Sigmoid colon (tissue), 7 donors: Measurements from ENCODE around the gene SHISA6. TPM values are rescaled to one million over a fixed set of nuclear protein-coding genes. Genes with fewer than 3 reads are reported as not detected.

Source experiments
- DNase-seq: peaks from one replicate; pipeline ENCODE4 v3.0.0-alpha.2; 2019
- H3K27ac ChIP-seq, 4 donors: fragments of 200-600 bp; sonication (generic); one replicate each; pipeline ENCODE4 v1.5.1; 2016 to 2019; ENCODE audit warnings: mild to moderate bottlenecking in 1 of 4
- H3K27me3 ChIP-seq, 3 donors: fragments of 200-600 bp; sonication (generic); one replicate each; pipeline ENCODE4 v1.5.1; 2019; ENCODE audit warnings: mild to moderate bottlenecking in 1 of 3
- H3K36me3 ChIP-seq, 4 donors: fragments of 200-600 bp; sonication (generic); one replicate each; pipeline ENCODE4 v1.5.1; 2016 to 2019
- H3K4me1 ChIP-seq, 4 donors: fragments of 200-600 bp; sonication (generic); one replicate each; pipeline ENCODE4 v1.5.1; 2017 to 2019
- H3K4me3 ChIP-seq, 4 donors: fragments of 200-600 bp; sonication (generic); one replicate each; pipeline ENCODE4 v1.5.1; 2017 to 2019; ENCODE audit warnings: mild to moderate bottlenecking in 2 of 4, moderate library complexity in 1 of 4
- H3K9me3 ChIP-seq, 4 donors: fragments of 200-600 bp in 3 of 4; sonication (generic) in 3 of 4; one replicate each; pipeline versions ENCODE4 v1.5.1 to v1.6.1; 2013 to 2019
- EP300 ChIP-seq, 4 donors: sonication (generic); formaldehyde crosslinking; IDR thresholded peaks; one replicate each; pipeline ENCODE4 v1.6.1; 2017; ENCODE audit warnings: antibody characterized with exemption in 4 of 4
- POLR2A ChIP-seq, 2 donors: fragments of 450-650 bp; IDR thresholded peaks; one replicate each; pipeline ENCODE4 v1.6.1; 2016; ENCODE audit warnings: antibody characterized with exemption in 2 of 2, mild to moderate bottlenecking in 2 of 2, moderate library complexity in 2 of 2
- POLR2AphosphoS5 ChIP-seq, 4 donors: sonication (generic); formaldehyde crosslinking; IDR thresholded peaks; one replicate each; pipeline ENCODE4 v1.6.1; 2017; ENCODE audit warnings: antibody characterized with exemption in 4 of 4
- WGBS, 2 donors: extraction: QIAGEN DNeasy Blood & Tissue Kit; methylation state at CpG; one replicate each; pipeline ENCODE4 v1.1.7; 2013; 5-methylcytosine and 5-hydroxymethylcytosine counted together
- intact Hi-C: fragments of 100-400 bp; cut with DNase I; formaldehyde crosslinking; loops from one replicate; pipeline ENCODE4 v1.15.1; 2023
- polyA plus RNA-seq, 3 donors: library from polyadenylated mRNA; stranded (reverse); fragments of 200-250 nt; gene quantifications; one replicate each; pipeline ENCODE4 v1.2.3, GENCODE V29; 2013
- total RNA-seq, 4 donors: library from RNA; depleted of rRNA; stranded (reverse); fragments of >200 nt; gene quantifications; one replicate each; pipeline ENCODE4 v1.1.0, GENCODE V29; 2016
- TF ChIP-seq, protein P1 (sequence below), 4 experiments: fragments of 450-650 bp in 3 of 4; fragments of 200-600 bp in 1 of 4; IDR thresholded peaks; one replicate each; pipeline ENCODE4 v1.5.1; 2016 to 2019; ENCODE audit warnings: antibody characterized with exemption in 4 of 4, mild to moderate bottlenecking in 3 of 4, moderate library complexity in 2 of 4
- donor health status: healthy with polysubstance abuse.
- donor health status: Bipolar disorder and iron deficiency.
- donor health status: healthy.

Gene SHISA6
- total and polyA plus RNA-seq, 7 donors: under 0.01 to 1.1 (median 0.38) TPM; not detected in 1

GRCh38 chr17:11557727-11558452, 316.9 kb downstream of the SHISA6 start:
- H3K9me3 ChIP-seq: no peaks in the 10 kb centered on the region
- H3K4me1 ChIP-seq: no peaks in the 10 kb centered on the region
- H3K27me3 ChIP-seq: no peaks in the 10 kb centered on the region
- TF ChIP-seq EP300 (IDR thresholded peaks at IDR 0.05) (no peak), POLR2A (IDR thresholded peaks at IDR 0.05) (no peak), POLR2AphosphoS5 (IDR thresholded peaks at IDR 0.05) (no peak)
- TF ChIP-seq, protein P1, sequence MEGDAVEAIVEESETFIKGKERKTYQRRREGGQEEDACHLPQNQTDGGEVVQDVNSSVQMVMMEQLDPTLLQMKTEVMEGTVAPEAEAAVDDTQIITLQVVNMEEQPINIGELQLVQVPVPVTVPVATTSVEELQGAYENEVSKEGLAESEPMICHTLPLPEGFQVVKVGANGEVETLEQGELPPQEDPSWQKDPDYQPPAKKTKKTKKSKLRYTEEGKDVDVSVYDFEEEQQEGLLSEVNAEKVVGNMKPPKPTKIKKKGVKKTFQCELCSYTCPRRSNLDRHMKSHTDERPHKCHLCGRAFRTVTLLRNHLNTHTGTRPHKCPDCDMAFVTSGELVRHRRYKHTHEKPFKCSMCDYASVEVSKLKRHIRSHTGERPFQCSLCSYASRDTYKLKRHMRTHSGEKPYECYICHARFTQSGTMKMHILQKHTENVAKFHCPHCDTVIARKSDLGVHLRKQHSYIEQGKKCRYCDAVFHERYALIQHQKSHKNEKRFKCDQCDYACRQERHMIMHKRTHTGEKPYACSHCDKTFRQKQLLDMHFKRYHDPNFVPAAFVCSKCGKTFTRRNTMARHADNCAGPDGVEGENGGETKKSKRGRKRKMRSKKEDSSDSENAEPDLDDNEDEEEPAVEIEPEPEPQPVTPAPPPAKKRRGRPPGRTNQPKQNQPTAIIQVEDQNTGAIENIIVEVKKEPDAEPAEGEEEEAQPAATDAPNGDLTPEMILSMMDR (IDR thresholded peaks at IDR 0.05): no peak
- no peak overlapping the region for H3K27ac ChIP-seq
- no peak overlapping the region for H3K4me3 ChIP-seq
- intact Hi-C loops: no loop called here
- WGBS, 2 donors: 94% methylated on average over 46 of the region's 46 CpGs
- H3K36me3 ChIP-seq: no peaks in the 10 kb centered on the region
- DNase-seq: no peak

DNA sequence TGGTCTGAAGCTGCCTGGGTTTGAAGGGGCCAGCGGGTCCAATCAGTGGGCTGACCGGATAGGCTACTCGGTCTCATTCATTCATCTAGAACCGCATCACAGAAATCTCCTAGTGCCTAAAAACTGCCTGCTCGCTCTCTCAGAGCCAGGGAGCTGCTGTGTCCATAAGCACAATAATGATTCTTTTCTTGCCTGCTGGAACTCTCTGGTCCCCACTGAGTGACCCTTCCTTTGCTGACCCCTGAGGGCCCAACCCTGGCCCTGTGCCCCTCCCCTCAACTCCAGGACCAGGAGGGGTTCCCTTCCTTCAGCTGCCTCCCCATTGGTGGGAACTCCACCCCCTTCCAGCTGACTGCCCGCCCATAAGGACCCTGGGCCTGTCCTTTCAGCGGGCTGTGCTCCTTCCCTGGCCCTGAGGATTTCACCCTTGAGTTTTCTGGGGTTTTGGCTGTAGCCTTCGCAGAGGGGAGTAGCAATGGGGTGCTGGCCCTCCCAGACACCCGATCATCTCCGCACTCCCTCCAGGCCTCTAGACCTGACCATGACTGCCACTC, 317.7 kb downstream of the SHISA6 start:
- TF ChIP-seq POLR2AphosphoS5 (IDR thresholded peaks at IDR 0.05): no peak
- TF ChIP-seq, protein P1 (IDR thresholded peaks at IDR 0.05): no peak
- TF ChIP-seq POLR2A (IDR thresholded peaks at IDR 0.05): no peak
- TF ChIP-seq EP300 (IDR thresholded peaks at IDR 0.05): no peak
- H3K9me3 ChIP-seq: no peaks in the 10 kb centered on the region
- intact Hi-C loops: no loop called here
- DNase-seq: no peak
- WGBS, 2 donors: 93 to 96% methylated on average over 10 of the region's 10 CpGs
- no peak overlapping the region for H3K4me3 ChIP-seq
- no peaks in the 10 kb centered on the region for H3K4me1 ChIP-seq
- no peaks in the 10 kb centered on the region for H3K27me3 ChIP-seq
- no peak overlapping the region for H3K27ac ChIP-seq
- H3K36me3 ChIP-seq: no peaks in the 10 kb centered on the region

DNA sequence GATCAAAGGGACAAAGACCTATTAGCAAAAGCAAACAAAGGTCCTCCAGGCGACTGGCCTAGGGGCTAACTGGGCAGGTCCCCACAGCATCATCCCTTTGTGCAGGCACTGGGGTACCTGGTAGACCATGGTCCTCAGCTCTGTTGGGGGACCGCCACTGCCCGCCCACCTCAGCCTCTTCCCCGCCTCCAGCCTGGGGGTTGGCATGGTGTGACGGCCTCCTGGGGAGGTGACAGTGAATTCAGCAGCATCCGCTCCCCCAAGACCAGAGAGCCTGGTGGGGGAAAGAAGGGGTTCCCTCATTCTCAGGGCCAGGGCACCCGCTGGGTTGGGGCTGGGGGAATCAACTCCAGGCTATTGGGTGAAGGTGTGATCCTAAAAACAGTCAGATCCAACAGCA, 318.6 kb downstream of the SHISA6 start:
- H3K9me3 ChIP-seq: no peaks in the 10 kb centered on the region
- H3K27me3 ChIP-seq: no peaks in the 10 kb centered on the region
- no peak overlapping the region for H3K27ac ChIP-seq
- WGBS, 2 donors: 78 to 83% methylated on average over 7 of the region's 7 CpGs
- no peaks in the 10 kb centered on the region for H3K4me1 ChIP-seq
- intact Hi-C loops: no loop called here
- TF ChIP-seq POLR2A (IDR thresholded peaks at IDR 0.05): no peak
- TF ChIP-seq, protein P1 (IDR thresholded peaks at IDR 0.05): no peak
- TF ChIP-seq POLR2AphosphoS5 (IDR thresholded peaks at IDR 0.05): no peak
- TF ChIP-seq EP300 (IDR thresholded peaks at IDR 0.05): no peak
- no peaks in the 10 kb centered on the region for H3K36me3 ChIP-seq
- H3K4me3 ChIP-seq: no peak overlapping the region
- DNase-seq: no peak

GRCh38 chr17:11561281-11561680, 320.3 kb downstream of the SHISA6 start:
- WGBS, 2 donors: 83 to 96% methylated on average over 1 of the region's 1 CpG
- Histone ChIP-seq H3K9me3 (no peaks in the 10 kb centered on the region), H3K4me3 (no peak overlapping the region), H3K36me3 (no peaks in the 10 kb centered on the region), H3K27me3 (no peaks in the 10 kb centered on the region), H3K27ac (no peak overlapping the region), H3K4me1 (no peaks in the 10 kb centered on the region)
- DNase-seq: no peak
- no peak for TF ChIP-seq POLR2A (IDR thresholded peaks at IDR 0.05)
- TF ChIP-seq, protein P1 (IDR thresholded peaks at IDR 0.05): no peak
- TF ChIP-seq POLR2AphosphoS5 (IDR thresholded peaks at IDR 0.05): no peak
- no peak for TF ChIP-seq EP300 (IDR thresholded peaks at IDR 0.05)
- intact Hi-C loops: no loop called here
